ENCODE results near the gene MYOZ1.

The MYOZ1 gene

DNA sequence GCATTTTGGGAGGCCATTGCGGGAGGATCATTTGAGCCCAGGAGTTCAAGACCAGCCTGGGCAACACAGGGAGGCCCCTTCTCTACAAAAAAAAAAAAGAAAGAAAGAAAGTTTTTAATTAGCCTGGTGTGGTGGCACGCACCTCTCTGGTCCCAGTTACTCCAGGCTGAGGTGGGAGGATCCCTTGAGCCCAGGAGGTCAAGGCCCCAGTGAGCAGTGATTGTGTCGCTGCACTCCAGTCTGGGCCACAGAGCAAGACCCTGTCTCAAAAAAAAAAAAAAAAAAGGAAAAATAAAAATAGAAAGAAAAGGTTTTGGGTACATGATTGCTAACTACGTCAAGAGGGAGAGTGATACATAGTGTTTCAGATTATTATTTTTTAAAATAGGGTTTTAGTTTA lies 48.2 kb downstream of the MYOZ1 start:
- no peak for DNase-seq

DNA sequence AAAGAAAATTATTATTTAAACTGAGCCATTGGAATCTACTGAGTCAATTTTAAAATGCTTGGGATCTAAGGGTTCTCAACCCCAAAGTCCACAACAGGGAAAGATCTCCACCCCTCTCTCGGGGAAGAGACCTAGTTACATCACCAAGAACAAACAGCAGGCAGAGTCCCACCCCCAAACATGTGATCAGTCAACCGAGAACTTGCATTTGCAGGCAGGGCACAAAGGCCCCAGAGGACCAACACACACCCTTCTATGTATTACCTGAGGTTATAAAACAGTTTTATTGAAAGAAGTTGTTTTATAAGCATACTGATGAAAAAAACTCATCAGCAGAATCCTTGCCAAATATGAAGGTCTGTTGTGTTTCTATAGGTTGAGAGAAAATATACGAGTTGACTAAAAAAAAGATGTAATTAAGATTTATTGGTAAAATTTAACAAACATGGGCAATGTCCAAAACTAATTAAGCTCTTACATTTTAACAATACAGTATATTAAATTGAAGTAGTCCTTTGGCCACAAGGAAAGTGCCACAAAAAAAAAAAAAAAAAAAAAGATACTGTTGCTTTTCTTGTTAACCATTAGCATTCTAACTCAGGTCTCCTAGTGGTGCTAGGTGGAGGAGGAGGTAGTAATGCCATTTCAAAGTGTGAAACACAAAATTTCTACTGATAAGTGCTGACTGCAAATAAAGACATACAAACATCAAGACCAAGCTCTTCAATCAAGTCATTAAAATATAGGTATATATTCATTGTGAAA lies 49.2 kb downstream of the MYOZ1 start:
- no peak for DNase-seq

DNA sequence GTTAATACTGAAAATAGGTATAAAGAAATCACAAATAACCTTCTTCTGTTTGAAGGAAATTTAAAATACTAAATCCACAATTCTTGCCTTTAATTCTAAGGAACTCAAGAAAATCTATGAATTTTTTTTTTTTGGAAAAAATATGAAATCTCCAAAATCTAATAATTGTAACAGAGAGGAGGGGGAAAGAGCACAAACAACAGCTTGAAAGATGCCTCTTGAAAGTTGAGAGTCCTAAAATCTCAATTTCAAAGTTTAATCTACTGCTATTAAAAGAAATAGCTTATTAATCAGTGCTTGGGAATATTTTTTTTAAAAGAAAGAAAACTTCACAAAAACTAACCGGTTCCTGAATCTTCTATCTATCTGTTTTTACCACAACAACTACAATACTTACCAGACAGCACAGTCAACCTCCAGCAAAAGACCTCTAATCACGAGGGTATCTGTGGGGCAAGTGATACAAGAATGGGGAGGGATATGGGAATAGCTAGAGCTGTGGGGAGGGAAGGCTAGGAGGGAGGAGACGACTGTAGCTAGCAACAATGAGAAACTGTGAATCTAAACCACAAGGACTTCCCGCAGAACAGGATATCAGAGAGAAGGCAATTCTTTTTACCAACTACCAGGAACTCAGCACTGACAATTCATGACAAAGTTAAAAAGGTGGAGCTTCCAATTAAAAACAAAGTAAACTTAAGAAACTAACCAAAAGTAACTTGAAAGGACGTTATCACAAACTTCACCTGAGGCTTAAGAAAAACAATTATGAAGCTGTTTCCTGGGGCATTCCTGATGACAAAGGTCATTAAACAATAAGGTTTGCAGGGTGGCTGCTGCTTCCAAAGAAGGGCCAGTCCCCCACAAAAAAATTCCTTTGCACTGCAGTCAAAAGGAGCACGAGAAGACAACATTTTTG lies 50.1 kb downstream of the MYOZ1 start, which contains the start of gene USP54:
USP54 (minus strand) TSS at position 462 of the 919 bp plus-strand sequence. CDS start 15,684 bp downstream, outside the sequence.
- no peak for DNase-seq

DNA sequence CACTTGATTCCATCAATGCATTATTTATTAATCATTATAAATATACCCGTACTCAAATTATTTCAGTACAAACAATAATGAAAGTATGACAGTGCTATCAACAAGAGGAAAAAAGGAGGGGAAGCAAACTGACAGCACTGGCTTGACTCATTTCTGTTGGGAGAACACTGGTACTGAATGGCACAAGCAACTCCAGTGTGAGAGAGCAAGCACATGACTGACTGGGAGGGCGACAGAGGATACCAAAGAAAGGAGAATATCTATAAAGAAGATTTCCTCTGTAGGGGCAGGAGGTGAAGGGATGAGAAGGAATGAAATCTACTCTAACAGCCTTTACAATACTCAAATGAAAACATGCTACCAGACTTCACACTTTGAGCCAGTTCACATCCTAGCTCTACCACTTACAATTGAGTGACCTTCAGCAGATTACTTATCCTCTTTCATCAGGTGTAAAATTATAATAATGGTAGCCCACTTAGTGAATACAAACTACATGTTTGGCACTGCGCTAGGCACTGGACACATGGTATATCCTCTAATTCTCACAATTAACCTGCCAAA lies 51.6 kb downstream of the MYOZ1 start:
- DNase-seq = no peak

DNA sequence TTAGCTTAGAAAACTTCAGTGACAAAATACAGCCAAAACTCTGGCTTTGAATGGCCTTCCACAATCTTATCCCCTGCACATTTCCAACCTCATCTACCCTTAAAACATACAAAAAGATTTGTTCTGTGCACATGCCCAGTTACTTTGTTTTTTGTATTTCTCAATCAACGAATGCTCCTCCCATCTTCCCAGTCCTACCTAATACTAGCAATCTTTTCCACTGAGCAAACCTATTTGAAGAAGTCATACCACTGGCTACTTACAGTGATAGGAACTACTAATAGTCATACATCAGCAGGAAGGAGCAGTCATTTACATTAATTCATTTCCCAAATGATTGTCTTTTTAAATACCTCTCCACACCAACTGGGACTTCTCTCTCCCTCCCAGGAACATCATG lies 52.6 kb downstream of the MYOZ1 start:
- DNase-seq = no peak

DNA sequence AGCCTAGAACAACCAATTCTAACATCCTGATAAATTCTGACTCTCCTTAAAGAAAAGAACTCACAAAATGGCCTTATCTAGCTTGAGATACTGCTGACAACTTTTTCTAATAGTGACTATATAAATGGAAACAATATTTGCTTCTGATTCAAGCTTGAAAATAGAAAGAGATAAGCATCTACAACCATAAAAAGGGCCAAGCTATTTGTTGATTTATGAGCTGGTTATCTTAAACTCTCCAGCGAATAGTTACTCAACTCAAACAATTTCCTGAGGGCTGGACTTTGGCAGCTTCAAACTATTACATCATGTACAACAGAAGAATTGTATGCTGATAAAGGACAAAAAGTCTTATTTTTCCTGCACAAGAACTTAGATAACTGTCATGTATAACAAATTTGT lies 54.7 kb downstream of the MYOZ1 start:
- no peak for DNase-seq

GRCh38 chr10:73585327-73585726 lies 55.9 kb downstream of the MYOZ1 start:
- no peak for DNase-seq

GRCh38 chr10:73584737-73585136 lies 56.5 kb downstream of the MYOZ1 start:
- no peak for DNase-seq

DNA sequence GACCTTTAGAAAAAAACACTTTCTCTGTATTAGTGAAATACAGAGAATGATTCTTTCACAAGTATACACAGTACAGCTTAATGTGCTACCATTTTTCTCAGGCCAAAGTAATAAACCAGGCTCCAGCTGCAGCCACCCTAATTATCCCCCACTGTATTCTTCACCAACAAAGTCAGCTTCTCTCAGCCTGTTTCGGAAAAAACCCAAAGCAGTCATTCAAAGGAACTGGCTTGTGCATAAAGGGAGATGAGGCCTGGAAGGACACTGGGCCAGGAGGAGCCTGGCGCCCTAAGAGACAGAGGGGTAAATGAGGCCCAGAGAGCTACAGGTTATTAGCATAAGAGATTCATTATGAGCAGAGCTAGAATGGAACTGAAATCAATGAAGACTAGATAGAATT lies 59.4 kb downstream of the MYOZ1 start:
- no peak for DNase-seq
